GM19193 (cell line): Measurements from ENCODE around the gene PPP3CA.
A peak's percentile ranks its signal among the peaks of the same experiment; 100 is the strongest.

Source experiments
- POLR2A ChIP-seq: IDR thresholded peaks from 4 replicates; pipeline ENCODE4 v1.6.1; 2011; ENCODE audit not compliant: insufficient read depth, insufficient read length; ENCODE audit errors: extremely low read depth

Gene PPP3CA

GRCh38 chr4:101347267-101347556 is at the start of gene PPP3CA:
PPP3CA (minus strand) TSS chr4:101347526.
- peak; percentile 18 for TF ChIP-seq POLR2A

- TF ChIP-seq POLR2A: no peak
Measured at GRCh38 chr4:101393256-101393655, 45.9 kb upstream of the PPP3CA start.

DNA sequence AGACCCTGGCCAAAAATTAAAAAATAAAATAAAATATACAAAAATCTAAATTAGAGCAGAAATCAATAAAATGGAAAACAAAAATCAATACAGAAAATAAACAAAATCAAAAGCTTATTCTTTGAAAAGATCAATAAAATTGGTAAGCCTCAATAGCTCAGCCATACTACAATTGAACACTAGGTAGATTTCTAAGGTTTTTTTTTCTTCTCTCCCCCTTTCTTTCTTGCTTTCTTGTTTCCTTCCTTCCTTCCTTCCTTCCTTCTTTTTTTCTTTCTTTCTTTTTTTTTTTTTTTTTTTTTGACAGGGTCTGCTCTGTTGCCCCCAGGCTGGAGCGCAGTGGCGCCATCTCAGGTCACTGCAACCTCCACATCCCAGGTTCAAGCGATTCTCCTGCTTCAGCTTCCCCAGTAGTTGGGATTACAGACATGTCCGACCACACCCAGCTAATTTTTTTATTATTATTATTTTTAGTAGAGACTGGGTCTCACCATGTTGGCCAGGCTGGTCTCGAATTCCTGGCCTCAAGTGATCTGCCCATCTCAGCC is 23.4 kb upstream of the PPP3CA start:
- no peak for TF ChIP-seq POLR2A

GRCh38 chr4:101367201-101367600 is 19.9 kb upstream of the PPP3CA start:
- no peak for TF ChIP-seq POLR2A

DNA sequence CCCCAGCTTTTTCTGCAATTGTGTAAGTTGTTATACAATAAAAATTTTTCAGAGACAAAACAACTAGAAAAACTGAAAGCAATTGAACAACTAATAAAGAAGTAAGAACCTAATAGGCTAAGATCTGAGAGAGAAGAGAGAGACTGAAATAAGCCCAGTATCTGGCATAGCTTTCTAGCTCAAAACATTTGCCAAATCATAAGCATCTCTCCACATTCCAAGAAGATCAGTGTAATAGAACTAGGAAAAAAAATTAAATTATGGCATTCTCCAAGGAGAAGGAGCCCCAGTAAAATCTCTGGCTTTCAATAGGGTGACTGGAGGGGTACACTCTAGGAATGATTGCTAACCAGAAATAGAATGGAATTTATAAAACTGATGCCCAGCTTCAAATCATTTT is 19.0 kb upstream of the PPP3CA start:
- no peak for TF ChIP-seq POLR2A

GRCh38 chr4:101357751-101358150 is 10.4 kb upstream of the PPP3CA start:
- no peak for TF ChIP-seq POLR2A

- TF ChIP-seq POLR2A: no peak
Measured at GRCh38 chr4:101356928-101357327, 9.6 kb upstream of the PPP3CA start.

GRCh38 chr4:101355767-101356702 is 8.7 kb upstream of the PPP3CA start:
- no peak for TF ChIP-seq POLR2A

- TF ChIP-seq POLR2A: no peak
Measured at GRCh38 chr4:101355246-101355645, 7.9 kb upstream of the PPP3CA start.

DNA sequence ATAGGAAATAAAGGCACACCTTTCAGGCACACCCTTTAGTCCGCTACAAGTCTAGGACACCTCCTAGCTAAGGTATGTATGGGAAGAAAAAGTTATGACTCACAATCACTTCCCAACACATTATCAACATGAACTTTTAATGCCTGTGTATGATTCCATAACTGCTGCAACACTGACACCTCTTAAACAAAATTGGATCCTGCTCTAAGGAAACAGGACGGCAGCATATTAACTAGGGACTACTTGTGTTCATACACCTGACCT is 2.4 kb upstream of the PPP3CA start:
- TF ChIP-seq POLR2A: no peak

GRCh38 chr4:101348995-101349800 is 1.9 kb upstream of the PPP3CA start:
- TF ChIP-seq POLR2A: no peak

GRCh38 chr4:101348367-101348827 is 1.1 kb upstream of the PPP3CA start:
- TF ChIP-seq POLR2A: no peak

DNA sequence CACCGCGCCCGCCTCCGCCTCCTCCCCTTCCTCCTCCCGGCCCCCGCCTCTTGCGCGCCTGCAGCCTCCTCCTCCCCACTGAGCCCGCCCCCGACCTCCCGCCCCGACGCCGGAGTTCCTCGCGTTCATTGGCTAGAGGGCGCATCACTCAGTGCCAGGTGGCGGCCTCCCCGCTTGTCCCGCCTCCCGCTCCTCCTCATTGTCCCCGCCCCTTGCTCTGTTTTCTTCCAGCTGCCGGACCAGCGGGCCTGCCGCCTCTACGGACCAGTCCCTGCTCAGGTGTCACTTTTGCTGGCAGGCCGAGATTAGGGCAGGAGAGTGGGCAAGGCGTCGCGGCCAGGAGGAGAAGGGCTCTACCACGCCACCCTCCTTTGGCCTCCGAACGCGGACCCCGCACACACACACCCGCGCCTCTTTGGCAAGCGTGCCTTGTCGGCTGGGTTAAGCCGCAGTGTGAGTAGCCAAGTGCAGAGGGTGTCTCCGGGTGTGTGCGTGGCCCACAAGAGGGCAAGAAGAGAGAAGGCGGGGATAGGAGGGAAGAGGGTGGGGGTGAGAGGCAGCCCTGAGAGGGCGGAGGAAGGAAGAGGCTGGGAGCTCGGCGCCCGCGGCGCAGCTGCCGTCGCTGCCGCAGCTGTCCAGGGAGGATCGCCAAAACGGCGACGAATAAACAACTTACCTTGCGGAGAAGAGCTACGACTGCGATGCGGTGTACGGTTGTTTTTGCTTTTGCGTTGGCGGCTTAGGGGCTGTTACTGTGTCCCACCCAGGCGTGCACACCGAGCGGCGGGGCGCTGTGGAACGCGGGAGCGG is 436 bp upstream of the PPP3CA start:
- peak; percentile 59 for TF ChIP-seq POLR2A

DNA sequence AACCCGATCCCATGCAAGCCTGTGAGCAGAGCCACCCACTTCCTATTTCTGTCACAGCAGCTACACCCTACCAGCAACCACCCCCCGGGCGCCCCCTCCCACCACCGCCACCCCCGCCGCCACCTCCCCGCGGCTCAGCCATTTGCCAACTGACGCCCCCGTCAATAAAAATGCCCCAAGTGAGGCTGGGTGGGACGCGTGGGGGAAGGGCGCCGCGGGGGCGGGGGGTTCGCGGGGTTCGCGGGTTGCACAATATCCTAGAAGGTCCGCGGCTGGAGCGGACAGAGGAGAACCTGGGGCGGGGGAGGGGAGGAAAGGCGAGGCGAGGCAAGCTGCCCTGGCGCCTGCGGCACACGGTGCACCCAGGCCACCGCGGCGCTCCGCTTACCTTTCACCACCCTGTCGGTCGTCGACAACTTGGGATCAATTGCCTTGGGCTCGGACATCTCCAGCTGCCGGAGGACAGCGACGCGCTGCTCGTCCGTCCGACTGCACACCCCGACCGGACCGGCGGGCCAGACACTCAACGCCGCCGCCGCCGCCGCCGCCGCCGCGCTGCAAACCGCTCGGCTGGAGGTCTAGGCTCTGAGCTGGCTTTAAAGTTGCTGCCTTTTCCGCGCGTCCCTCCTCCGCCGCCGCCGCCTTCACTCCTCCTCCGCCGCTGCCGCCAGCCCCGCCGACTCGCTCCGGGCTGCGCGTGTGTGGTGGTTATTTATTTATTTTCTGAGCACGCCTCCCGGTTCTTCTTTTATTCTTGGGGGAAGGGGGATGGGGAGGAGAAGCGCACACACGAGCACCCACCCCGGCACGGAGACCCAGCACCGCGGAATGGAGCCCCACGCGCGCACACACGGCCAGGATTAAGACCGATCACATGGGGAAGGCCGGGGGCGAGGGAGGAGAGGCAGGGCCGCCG is 717 bp downstream of the PPP3CA start:
- TF ChIP-seq POLR2A: no peak
